Renal pelvis (tissue), 4 donors: ENCODE measurements around the gene TP53I13. TPM values are rescaled to one million over a fixed set of nuclear protein-coding genes. Genes with fewer than 3 reads are reported as not detected.
A peak's percentile ranks its signal among the peaks of the same experiment; 100 is the strongest.

Experiments used
- DNase-seq: peaks from one replicate; pipeline ENCODE4 v3.0.0-alpha.2; 2013
- polyA plus RNA-seq, 3 donors: library from polyadenylated mRNA; unstranded; fragments of 120-200 nt; gene quantifications; one replicate each; pipeline ENCODE4 v1.2.1, GENCODE V29; 2013; ENCODE audit not compliant: insufficient read length in 3 of 3

Gene TP53I13
- polyA plus RNA-seq, 3 donors, result 35.0 to 47.4 (median 41.8) TPM

DNA sequence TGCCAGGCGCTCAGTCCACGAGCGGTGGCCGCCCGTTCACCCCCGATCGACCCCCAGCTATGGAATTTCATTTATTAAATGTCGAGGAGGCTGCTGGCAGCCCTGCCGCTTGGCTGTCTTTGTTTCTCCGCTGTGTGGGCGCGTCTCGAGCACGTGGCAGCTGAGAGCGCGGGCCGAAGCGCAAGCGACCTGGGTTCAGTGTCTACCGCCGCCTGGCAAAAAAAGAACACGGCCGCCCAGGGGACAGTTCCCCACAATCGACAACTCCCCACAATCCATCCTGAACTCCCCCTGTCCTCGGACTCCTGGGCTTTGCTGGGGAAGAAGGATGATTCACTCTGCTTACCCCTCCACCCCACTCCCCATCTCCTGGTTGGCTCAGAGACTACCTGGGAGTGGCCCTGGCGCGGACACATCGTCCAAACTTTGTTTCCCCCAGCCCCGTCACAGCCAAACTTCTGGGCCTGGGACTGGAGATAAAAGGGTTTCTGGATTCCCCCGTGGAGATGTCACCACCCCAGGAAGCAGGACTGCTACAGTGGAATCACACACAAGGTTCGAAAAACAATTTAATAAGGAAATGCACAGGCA, 22.7 kb downstream of the TP53I13 start:
- peak; percentile 60 for DNase-seq

DNA sequence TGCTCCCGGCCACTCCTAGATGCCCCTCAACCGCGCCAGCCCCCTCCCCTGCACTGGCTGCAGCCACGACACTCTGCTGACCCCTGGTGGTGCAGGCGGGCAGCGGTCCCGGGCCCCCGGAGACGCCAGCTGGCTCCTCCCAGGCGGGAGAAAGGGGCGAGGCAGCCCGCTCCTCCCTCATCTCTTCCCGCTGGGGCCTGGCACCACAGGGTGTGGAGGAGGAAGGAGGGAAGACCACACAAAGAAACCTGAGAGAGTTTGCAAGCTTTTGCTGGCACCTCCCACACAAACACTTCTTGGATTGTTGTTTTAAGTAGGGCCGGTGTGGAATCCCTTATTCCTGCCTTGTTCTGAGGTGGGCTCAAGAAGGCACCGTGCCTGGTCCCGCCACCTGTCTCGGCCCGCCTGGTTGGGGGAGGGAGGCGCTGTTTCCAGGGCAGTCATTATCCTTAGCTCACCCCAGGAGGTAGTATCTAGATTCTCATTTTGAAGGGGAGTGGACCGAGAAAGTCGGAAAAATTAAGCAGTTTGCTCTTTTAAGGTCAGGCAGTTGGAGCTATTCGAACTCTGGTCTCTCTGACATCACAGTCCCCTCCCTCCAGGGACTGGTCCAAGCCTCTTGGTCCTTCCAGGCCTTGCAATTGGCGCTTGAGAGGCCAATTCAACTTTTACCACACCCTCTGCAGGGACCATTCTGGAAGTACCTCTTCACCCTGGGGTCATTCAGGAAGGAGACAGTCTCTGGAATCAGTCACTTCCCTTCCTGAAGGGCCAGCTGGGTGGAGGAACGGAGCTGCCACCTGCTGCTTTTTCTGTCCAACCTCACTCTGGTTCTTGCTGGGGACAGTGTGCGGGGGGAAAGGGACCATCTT, 23.5 kb downstream of the TP53I13 start:
- peak; percentile 92 for DNase-seq

DNA sequence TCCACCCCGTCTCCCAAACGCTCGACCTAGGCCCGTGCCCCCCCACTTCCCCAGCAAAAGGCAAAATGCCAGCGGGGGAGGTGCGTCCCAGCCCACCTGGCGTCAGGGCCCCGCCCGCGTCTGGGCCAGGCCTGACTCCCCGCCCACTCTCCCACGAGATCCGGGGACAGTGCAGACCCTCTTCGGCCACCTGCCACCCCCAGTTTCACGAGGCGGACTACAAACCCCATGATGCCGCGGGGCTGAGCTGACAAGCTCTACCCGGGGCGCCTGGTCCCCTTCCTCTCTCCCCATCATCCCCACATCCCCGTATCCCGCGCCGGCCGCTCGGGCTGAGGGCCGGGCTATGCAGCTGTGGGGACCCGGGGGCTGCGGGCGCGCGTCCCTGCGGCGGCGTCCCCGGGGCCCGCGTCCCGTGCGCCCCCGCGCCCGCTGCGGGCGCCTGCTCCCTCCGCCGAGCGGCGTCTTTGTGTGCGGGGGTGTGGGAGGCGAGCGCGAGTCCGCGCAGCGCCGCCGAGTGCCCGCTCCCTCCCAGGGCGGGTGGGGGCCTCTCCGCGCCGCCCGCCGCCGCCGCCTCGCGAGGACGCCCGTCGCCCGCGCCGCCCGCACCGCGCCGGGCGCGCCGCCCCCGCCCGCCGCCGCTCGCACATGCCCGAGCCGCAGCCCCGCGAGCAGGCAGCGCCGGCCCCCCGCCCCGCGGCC, 24.5 kb downstream of the TP53I13 start, which contains the start of gene ANKRD13B:
Gene ANKRD13B, plus strand, starts transcription at position 283 of the 702 bp plus-strand sequence. CDS start 490 bp downstream, outside the sequence.
- no peak for DNase-seq

DNA sequence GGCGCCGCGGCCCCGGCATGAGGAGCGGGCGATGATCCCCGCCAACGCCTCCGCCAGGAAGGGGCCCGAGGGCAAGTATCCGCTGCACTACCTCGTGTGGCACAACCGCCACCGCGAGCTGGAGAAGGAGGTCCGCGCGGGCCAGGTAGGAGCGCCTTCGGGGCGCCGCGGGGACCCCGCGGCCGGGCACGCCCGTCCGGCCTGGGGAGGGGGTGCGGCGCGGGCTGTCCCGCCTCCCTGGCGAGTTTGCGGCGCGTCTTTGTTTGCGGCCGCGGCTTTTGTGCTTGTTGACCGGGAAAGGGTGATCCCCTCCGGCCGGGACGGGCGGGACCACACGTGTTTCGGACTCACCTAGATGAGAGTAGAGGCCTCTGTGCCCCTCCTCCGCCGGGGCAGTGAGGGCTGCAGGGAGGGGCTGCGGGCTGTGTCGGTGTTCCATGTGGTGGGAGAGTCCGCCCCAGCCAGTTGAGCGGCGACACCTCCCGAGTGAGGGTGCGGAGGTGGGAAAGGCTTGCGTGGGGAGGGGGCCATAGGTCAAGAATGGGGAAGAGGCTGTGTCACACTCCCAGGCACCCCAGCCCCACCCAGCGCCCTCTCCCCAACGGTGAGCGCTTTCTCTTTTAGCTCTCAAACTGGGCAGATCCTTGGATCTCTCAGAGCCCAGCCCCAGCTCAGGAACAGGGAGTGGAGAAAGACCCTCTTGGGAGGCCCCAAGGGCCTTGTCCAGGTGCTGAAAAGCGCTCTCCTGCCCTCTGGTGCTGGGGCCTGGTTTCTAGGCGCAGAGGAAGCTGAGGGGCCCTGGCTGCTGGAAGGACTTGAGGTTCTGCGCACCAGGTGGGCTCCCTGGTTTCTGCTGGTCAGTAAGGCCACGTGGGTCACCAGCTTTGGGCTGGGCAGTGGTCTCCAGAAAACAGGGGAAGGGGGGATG, 25.4 kb downstream of the TP53I13 start:
- DNase-seq, result no peak

DNA sequence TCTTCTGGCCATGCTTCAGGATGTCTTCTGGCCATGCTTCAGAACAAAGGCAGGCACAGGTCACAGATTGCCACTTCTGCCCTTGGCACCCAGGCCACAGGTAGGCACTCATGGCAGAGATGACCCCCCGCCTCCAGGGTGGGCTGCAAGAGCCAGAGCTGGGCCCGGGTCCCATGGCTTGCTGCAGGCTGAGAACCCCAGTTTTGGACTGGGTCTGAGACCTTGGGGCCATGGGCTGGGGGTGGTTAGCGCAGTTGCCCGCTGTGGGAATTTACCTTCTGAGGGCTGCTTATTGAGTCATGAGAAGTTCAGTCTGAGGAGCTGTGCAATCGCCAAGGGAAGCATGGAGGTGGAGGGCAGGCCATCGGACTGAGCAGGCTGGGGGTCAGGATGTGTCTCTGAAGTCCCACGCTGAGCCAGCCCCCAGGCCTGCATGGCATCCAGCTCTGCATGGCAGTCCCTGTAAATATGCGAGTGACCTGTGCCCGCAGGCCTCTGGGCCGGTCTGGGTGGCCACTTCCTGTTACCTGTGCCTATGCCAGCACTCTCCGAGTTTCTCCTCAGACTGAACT, 26.1 kb downstream of the TP53I13 start:
- DNase-seq, result no peak

DNA sequence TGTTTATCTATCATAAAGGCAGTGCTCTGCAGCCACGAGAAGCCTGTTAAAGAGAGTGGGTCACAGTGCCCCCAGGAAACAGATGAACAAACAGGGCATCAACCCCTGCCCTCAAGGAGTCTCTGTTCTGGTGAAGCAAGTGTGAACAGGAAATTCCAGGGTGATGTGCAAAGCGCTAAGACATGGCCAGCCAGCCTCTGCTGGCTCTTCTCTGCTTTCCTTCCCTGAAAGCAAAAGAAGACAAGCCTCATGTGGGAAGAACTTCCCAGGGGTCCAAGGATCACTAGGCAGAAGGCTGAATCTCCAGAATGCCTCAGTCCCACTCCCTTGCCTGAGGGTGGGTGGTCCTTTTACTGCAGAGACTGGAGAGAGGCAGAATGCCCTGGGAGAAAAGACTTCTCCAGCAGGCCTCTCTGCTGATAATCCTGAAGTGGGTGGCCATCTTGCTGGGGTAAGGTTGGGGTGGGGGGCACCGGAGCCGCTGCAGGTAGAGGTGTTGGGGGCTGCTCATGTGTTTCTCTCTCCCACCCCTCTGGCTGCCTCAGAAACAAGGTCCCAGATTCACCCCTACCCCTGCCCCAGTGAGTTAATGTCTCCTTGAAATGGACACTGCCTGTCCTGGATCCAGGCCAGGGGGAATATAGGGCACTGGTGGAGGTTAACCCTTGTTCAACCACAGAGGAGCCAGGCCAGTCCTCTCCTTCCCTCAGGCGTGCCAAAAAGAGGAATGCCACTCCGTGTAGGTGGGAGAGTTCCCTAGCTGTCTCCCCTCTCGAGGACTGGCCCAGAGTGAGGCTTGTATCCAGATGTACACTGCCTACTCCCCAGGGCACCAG, 26.8 kb downstream of the TP53I13 start:
- DNase-seq, result no peak

DNA sequence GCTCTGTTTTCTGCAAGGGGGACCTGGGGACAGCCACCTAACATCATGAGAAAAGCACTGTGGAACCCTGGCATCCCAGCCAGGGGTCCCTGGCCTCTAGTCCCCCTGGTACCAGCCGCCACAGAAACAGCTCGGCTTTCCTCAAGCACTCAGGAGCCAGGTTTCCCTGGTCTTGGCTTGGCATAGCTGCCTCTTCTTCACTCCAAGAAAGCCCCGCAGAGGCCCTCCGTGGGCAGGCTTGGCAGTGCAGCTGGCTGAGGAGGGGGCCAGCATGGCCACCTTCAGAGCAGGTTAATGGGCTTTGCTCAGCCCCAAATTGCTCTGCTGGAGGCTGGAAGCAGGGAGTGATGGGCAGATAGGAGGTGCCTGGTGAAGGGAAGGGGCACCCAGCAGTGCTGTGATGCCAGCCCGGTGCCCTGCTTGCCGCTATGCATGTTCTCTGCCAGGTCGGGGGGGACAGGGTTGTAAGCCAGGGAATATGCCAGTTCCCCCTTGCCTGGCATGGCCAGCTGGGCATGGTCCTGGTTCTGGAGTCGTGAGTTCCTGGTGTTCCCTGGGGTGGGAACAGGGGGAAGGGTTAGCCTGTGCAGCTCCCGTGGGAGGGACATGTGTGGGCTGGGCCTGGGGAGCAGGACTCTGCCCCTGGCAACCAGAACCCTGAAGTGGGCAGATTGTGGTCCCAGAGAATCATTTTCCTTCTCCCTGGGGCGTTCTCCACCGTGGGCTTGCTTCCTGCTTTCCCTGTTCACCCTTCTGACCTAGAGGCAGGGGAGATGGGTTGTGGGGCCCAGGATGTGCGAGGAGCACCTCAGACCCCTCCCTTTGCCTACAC, 27.7 kb downstream of the TP53I13 start:
- no peak for DNase-seq

DNA sequence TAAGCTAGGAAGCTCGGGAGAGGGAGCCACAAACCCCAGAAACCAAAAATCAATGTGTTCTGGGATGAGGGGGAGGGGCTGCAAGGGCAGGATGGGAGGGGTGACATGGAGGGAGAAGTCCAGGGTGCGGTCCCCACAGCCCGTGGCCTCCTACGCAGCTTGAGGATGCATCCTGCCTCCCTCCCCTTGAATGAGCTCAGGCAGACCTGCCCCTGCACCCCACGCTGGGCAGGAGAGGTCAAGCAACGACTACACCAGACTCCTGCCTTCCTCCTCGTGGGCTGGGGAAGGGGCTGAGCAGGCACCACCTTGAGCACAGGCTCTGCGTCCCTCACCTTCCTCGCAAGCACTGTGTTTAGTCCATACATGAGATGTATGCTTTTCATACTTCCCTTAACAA, 28.3 kb downstream of the TP53I13 start:
- DNase-seq, result no peak

DNA sequence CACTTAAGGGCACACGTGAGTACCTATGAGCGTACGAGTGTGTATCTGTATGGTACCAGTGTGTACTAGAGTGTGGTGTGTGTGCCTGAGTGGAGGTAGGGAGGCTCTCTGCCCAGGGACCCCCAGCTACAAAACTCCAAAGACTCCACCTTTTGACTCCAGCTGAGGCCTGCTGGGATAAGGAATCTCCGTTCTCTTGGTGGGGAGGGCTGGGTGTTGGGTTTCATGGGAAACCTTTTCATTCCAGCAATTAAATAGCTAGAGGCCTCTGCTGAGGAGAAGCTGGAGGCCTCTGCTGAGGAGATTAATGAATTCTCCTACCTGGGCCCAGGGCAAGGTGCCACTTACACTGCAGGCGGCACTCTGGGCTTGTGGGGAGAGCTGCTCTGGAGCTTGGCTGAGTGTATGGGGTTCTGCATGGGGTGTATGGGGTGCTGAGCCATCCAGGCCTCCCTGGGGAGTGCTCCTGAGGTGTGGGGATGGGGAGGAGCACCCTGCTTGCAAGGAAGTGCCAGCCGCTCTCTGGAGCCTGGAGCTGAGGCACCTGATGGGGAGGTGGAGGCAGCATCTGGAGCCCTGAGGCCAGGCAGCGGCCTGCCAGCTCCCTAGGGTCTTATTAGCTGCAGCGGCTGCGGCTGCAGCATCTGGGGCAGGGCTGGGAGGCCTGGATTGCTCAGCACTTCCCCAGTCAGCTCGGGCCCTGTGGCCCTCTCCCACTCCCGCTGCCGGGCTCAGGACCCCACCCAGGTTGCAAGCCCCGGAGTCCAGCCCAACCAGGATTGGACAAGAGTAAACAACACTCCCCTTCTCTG, 29.1 kb downstream of the TP53I13 start:
- DNase-seq, result no peak

DNA sequence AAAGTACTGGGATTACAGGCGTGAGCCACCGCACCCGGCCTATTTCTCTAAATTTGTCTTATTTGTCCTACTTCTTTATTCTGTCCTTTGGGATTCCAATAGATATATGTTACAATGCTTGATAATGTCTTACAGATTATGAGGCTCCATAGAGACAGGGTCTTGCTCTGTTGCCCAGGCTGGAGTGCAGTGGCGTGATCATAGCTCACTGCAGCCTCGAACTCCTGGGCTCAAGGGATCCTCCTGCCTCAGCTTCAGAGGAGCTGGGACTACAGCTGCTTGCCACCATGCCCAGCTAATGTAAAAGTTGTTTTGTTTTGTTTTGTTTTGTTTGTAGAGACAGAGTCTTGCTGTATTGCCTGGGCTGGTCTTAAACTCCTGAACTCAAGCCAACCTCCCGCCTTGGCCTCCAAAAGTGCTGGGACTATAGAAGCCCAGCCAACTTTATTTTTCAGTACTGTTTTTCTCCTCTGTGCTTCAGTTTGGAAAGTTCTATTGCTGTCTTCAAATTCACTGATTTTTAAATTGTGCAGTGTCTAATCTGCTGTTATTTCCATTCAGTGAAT, 34.7 kb downstream of the TP53I13 start:
- DNase-seq, result no peak

DNA sequence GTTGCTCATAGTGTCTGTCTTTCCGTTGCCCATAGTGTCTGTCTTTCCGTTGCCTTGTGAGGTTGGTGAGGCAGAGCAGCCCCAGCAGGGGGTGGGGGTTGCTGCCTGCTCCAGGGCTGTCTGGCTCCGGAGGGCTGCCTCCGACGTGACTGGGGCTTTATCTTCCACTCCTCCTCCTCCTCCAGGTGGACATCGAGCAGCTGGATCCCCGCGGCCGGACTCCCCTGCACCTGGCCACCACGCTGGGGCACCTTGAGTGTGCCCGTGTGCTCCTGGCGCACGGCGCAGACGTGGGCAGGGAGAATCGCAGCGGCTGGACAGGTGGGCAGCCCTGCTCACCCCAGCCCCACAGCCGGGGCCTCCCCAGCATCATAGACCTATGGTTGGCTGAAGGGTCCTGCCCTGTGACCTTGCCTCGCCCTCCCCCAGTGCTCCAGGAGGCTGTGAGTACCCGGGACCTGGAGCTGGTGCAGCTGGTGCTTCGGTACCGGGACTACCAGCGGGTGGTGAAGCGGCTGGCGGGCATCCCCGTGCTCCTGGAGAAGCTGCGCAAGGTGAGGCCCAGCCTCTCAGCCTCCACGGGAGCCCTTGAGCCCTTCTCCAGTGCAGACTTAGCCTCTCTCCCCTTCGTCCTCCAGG, 39.2 kb downstream of the TP53I13 start:
- DNase-seq, result no peak

DNA sequence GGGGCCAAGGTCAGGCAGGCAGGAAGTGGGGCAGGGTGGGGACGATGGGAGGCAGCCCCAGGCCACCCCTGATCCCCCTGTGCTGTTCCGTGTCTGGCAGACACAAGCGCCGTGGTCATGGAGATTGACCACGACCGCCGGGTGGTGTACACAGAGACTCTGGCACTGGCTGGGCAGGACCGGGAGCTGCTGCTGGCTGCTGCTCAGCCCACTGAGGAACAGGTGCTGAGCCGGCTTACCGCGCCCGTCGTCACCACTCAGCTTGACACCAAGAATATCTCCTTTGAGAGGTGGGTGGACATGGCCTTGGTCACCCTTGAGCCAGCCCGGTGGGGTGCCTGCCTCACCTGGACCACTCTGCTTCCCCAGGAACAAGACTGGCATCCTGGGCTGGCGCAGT, 40.5 kb downstream of the TP53I13 start:
- DNase-seq, result no peak

DNA sequence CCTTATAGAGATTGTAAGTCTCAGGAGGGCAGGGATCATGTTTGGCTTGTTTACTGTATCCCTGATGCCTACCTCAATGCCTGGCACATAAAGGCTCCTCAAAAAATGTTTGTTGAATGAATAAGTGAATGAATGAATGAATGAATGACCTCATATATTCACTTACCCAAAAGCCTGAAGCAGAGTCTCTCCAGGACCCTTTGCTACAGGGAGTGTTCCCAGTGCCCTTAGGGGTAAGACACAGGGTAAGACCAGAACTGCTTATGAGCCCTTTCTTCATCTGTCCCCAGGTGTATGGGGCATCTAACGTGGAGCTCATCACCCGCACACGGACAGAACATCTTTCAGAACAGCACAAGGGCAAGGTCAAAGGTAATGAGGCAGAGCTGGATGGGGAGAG, 41.9 kb downstream of the TP53I13 start:
- no peak for DNase-seq

DNA sequence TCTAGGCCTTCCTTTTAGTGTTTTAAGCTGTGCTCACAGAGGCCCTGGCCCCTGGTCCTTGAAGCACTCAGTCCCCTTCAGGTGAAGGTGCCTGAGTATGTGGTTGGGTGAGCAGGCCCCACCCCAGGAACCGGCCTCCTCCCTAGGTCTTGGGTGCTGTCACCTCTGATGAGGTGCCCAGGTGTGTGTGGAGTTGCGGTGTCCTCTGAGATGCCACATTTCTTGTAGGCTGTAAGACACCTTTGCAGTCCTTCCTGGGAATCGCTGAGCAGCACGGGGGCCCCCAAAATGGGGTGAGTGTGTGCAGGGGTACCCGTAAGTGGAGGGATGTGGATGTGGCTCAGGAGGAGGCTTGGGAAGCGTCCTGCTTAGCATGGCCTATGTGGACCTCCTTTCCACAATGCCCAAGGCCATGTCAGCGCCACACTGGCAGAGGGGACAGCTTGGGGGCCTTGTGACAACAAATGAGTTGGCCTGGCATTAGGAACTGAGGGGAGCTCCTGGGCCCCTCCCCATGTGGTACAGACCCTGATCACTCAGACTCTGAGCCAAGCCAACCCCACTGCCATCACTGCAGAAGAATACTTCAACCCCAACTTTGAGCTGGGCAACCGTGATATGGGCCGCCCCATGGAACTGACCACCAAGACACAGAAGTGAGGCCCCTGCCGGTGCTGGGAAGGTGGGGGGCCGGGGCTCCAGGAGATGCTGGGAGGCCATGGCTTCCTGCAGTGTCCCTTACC, 43.0 kb downstream of the TP53I13 start:
- no peak for DNase-seq

DNA sequence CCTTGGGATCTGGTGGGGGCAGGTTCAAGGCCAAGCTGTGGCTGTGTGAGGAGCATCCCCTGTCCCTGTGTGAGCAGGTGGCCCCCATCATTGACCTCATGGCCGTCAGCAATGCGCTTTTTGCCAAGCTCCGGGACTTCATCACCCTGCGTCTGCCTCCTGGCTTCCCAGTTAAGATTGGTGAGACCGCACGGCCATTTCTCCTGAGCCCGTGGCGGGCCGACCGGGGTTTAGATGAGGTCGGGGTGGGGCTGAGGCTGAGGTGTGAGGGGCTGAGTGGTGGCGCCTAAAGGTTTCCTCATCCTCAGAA, 43.5 kb downstream of the TP53I13 start:
- no peak for DNase-seq

DNA sequence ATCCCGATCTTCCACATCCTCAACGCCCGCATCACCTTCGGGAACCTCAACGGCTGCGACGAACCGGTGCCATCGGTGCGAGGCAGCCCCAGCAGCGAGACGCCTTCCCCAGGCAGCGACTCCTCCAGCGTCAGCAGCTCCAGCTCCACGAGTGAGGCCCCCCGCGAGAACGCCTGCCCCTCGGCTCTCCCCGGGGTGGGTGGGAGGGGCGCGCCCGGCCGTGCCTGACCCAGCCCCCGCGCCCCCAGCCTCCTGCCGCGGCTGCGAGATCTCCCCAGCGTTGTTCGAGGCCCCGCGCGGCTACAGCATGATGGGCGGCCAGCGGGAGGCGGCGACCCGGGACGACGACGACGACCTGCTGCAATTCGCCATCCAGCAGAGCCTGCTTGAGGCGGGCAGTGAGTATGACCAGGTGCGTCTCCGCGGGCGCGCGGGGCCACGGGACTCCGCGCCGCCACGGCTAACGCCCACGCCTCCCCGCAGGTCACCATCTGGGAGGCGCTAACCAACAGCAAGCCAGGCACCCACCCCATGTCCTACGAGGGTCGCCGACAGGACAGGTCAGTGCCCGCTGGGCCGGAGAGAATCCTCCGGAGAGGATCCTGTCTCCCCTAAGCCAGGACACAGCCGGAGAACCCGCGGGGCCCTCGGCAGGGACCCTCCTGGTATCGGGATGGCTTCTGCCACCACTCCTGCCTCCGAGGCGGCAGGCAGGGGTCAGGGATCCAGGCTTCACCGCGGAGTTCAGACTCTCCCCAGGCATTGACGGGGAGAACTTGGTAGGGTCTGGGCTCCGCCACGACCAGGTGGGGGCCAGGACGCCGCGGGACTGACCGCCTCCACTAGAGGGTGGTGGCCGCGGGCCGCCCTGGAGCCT, 44.1 kb downstream of the TP53I13 start:
- no peak for DNase-seq
